HepG2 (cell line): ENCODE measurements around the gene ZNHIT6. TPM values are rescaled to one million over a fixed set of nuclear protein-coding genes. Genes with fewer than 3 reads are reported as not detected.
"Not testable (repeated sequence)": the region's sequence is repeated elsewhere in the genome, so short reads cannot be mapped to it uniquely, and the experiment has no call there.

Experiments used
- ATAC-seq: fragments of 200-7000 bp; cut with Tn5 transposase; 3 replicates; pipeline ENCODE4 v1.9.1; 2020; ENCODE audit warnings: mild to moderate bottlenecking, moderate library complexity
- BruUV-seq: library from RNA; stranded (reverse); fragments of 400-500 nt; replicated peaks from 2 replicates; lab custom pipeline; 2021; lab: Mats Ljungman, UMichigan
- CTCF ChIA-PET: fragments of 300-600 bp; formaldehyde crosslinking; extraction: SDS; loops from one replicate; lab custom pipeline; 2021; ENCODE audit warnings: low total read pairs, inconsistent platforms, low intra/inter-chr PET ratio; lab: Yijun Ruan, JAX
- POLR2A ChIA-PET: fragments of 350-600 bp; sonication (Branson Sonifier 250); formaldehyde crosslinking; loops from one replicate; lab custom pipeline; 2020; ENCODE audit warnings: antibody characterized with exemption, inconsistent platforms; lab: Yijun Ruan, JAX
- DNase-seq: peaks from one replicate; pipeline ENCODE4 v3.0.0-alpha.2; 2015; ENCODE audit warnings: low spot score
- FAIRE-seq: peaks from 3 replicates; lab custom pipeline; 2011; peaks lifted over from hg19 to GRCh38; lab: Jason Lieb, UNC
- H2AFZ ChIP-seq: one replicate; pipeline ENCODE4 v1.6.1; 2011; ENCODE audit warnings: low read length, inconsistent platforms
- H3K27ac ChIP-seq: fragments of 300-600 bp; 3 replicates; pipeline ENCODE4 v1.8.0; 2011; ENCODE audit warnings: mixed run types, mild to moderate bottlenecking, mixed read lengths, low read length, inconsistent platforms; ENCODE audit not compliant: insufficient read depth; ENCODE audit errors: extremely low read length
- H3K27me3 ChIP-seq, 2 experiments: fragments of 200-600 bp in 1 of 2; 2 replicates in 1 of 2; 3 replicates in 1 of 2; pipeline versions ENCODE4 v1.6.0 to v1.8.0; 2011; ENCODE audit warnings: low read length in 2 of 2, mild to moderate bottlenecking in 2 of 2, moderate library complexity in 2 of 2, inconsistent platforms in 1 of 2; ENCODE audit not compliant: insufficient read depth in 2 of 2, control insufficient read depth in 1 of 2
- H3K36me3 ChIP-seq, 2 experiments: fragments of 200-600 bp in 1 of 2; replicated peaks in 1 of 2; 2 replicates in 1 of 2; 3 replicates in 1 of 2; pipeline versions ENCODE4 v1.5.1 to v1.8.0; 2011; ENCODE audit warnings: low read length in 2 of 2, inconsistent platforms in 1 of 2; ENCODE audit not compliant: insufficient read depth in 2 of 2, control insufficient read depth in 1 of 2
- H3K4me1 ChIP-seq: 2 replicates; pipeline ENCODE4 v1.5.1; 2012; ENCODE audit warnings: low read length, inconsistent platforms; ENCODE audit not compliant: insufficient read depth
- H3K4me2 ChIP-seq: 2 replicates; pipeline ENCODE4 v1.6.0; 2011; ENCODE audit warnings: low read depth, low read length, inconsistent platforms
- H3K4me3 ChIP-seq, 3 experiments: fragments of 200-600 bp in 1 of 3; sonication (generic), shearing (Covaris generic) in 1 of 3; replicated peaks in 1 of 3; 2 replicates each; pipeline ENCODE4 v1.5.1; 2011 to 2016; ENCODE audit warnings: low read length in 3 of 3, inconsistent platforms in 2 of 3, low read depth in 2 of 3, mild to moderate bottlenecking in 2 of 3, control low read depth in 1 of 3, mixed read lengths in 1 of 3; ENCODE audit not compliant: insufficient read depth in 1 of 3
- H3K79me2 ChIP-seq: one replicate; pipeline ENCODE4 v1.6.1; 2011; ENCODE audit warnings: low read length, inconsistent platforms; ENCODE audit not compliant: insufficient read depth
- H3K9ac ChIP-seq: 2 replicates; pipeline ENCODE4 v1.6.0; 2011; ENCODE audit warnings: mild to moderate bottlenecking, low read depth, low read length, inconsistent platforms; ENCODE audit not compliant: insufficient read depth
- H3K9me3 ChIP-seq: 2 replicates; pipeline ENCODE4 v1.5.1; 2012; ENCODE audit warnings: mild to moderate bottlenecking, low read length
- H4K20me1 ChIP-seq: 2 replicates; pipeline ENCODE4 v1.6.0; 2011; ENCODE audit warnings: inconsistent platforms, mild to moderate bottlenecking, low read length, moderate library complexity; ENCODE audit not compliant: insufficient read depth
- GATAD1 ChIP-seq: IDR thresholded peaks from 2 replicates; pipeline ENCODE4 v1.6.1; 2016; ENCODE audit warnings: missing genetic modification reagents, missing compliant biosample characterization
- NR2F1 ChIP-seq, 2 experiments: fragments of 450-650 bp in 1 of 2; formaldehyde crosslinking in 1 of 2; IDR thresholded peaks; 2 replicates each; pipeline versions ENCODE4 v1.5.0 to v1.6.1; 2016 to 2020; ENCODE audit warnings: mild to moderate bottlenecking in 1 of 2, missing compliant biosample characterization in 1 of 2, missing genetic modification reagents in 1 of 2, moderate library complexity in 1 of 2
- ZFAT ChIP-seq: sonication (generic); formaldehyde crosslinking; conservative IDR thresholded peaks from 2 replicates; pipeline ENCODE4 v1.8.1; 2023; ENCODE audit warnings: missing genetic modification reagents, inconsistent platforms
- ZNF101 ChIP-seq: sonication (generic); formaldehyde crosslinking; IDR thresholded peaks from 2 replicates; pipeline ENCODE4 v1.4.0; 2020; ENCODE audit warnings: mild to moderate bottlenecking, low read depth, missing genetic modification reagents, borderline replicate concordance
- ZNF501 ChIP-seq: sonication (generic); formaldehyde crosslinking; IDR thresholded peaks from 2 replicates; pipeline ENCODE4 v1.5.1; 2020; ENCODE audit warnings: mild to moderate bottlenecking, moderate library complexity, missing genetic modification reagents
- WGBS: methylation state at CpG from one replicate; pipeline ENCODE4 v1.1.6; 2017; ENCODE audit warnings: low lambda C conversion rate; 5-methylcytosine and 5-hydroxymethylcytosine counted together
- in situ Hi-C: cut with HindIII; loops from 2 replicates; pipeline ENCODE4 v1.10.0; 2017; ENCODE audit warnings: low pct_unique_long_range_greater_than_20kb; ENCODE audit not compliant: extremely low pct_ligation_motif_present
- intact Hi-C: fragments of 100-400 bp; cut with micrococcal nuclease; formaldehyde crosslinking; loops from one replicate; pipeline ENCODE4 v1.10.0; 2022; ENCODE audit not compliant: unreplicated experiment
- polyA plus RNA-seq, 8 experiments: library from polyadenylated mRNA; depleted of rRNA in 3 of 8; stranded (reverse) in 7 of 8; unstranded in 1 of 8; fragments of >200 nt; fragmentation: Illumina TruSeq in 4 of 8; extraction: Trizol in 4 of 8; gene quantifications; 2 replicates each; pipeline versions ENCODE4 v1.2.1 to v1.2.3, GENCODE V29; 2011 to 2016; ENCODE audit warnings: low read depth in 4 of 8, missing spikeins in 1 of 8, mixed read lengths in 1 of 8; ENCODE audit not compliant: insufficient read depth in 1 of 8
- total RNA-seq, 5 experiments: library from RNA; depleted of rRNA; stranded (reverse); fragments of >200 nt; fragmentation: Illumina TruSeq; extraction: Trizol; gene quantifications; 2 replicates each; pipeline ENCODE4 v1.2.3, GENCODE V29; 2016; ENCODE audit warnings: low read depth in 1 of 5
- TF ChIP-seq, protein P1 (sequence below): IDR thresholded peaks from 2 replicates; pipeline ENCODE4 v1.6.1; 2018; ENCODE audit warnings: missing genetic modification reagents, mild to moderate bottlenecking, missing compliant biosample characterization
- TF ChIP-seq, protein P2 (sequence below): sonication (generic); formaldehyde crosslinking; IDR thresholded peaks from 2 replicates; pipeline ENCODE4 v1.5.0; 2020; ENCODE audit warnings: missing genetic modification reagents
- TF ChIP-seq, protein P3 (sequence below): sonication (generic); formaldehyde crosslinking; IDR thresholded peaks from 2 replicates; pipeline ENCODE4 v1.4.0; 2020; ENCODE audit warnings: mild to moderate bottlenecking, missing genetic modification reagents

The ZNHIT6 gene
- total and polyA plus RNA-seq, 2 of the 13 experiments (the other 11 are each of a cell fraction or from before 2014, with no cell fraction given) = 6.0 to 15.2 TPM

DNA sequence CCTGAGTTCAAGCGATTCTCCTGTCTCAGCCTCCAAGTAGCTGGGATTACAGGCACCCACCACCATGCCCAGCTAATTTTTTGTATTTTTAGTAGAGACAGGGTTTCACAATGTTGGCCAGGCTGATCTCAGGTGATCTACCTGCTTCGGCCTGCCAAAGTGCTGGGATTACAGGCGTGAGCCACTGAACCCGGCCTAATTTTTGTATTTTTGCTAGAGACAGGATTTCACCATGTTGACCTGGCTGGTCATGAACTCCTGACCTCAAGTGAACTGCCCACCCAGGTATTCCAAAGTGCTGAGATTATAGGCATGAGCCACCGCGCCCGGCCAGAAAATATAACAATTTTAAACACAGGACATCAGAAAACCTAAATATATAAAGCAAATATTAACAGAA, 68.3 kb downstream of the ZNHIT6 start:
- BruUV-seq, DNase-seq, in situ Hi-C loops, H3K4me2 ChIP-seq, H3K27ac ChIP-seq, POLR2A ChIA-PET, H4K20me1 ChIP-seq, CTCF ChIA-PET, H3K36me3 ChIP-seq, ATAC-seq, H3K79me2 ChIP-seq, FAIRE-seq, H3K9ac ChIP-seq, H3K27me3 ChIP-seq, H2AFZ ChIP-seq, H3K4me3 ChIP-seq: not testable (repeated sequence)
- 98% methylated on average over 7 of the region's 7 CpGs for WGBS
- Histone ChIP-seq H3K4me1 (peaks cover 20% of the 10 kb centered on the region), H3K9me3 (peaks cover 17% of the 10 kb centered on the region)
- intact Hi-C loops = loop anchor here (5.0 kb wide), 1 partner anchor 58 kb away; the partner anchor contains the start of gene CCN1

DNA sequence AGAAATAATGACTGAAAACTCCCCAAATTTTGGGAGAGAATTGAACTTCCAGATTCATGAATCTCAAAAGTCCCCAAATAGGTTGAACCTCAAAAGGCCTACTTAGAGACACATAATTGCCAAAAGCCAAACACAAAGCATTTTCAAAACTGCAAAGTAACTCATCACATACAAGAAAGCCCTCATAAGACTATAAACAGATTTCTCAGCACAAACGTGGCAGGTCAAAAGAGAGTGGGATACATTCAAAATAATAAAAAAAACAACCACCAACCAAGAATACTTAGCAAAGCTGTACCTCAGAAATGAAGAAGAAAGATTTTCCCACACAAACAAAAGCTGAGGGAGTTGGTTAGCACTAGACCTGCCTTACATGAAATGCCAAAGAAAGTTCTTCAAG, 69.8 kb downstream of the ZNHIT6 start:
- H3K9me3 ChIP-seq = peaks cover 17% of the 10 kb centered on the region
- H3K9ac ChIP-seq = no peak overlapping the region
- in situ Hi-C loops = no loop called here
- BruUV-seq = no TSS peak
- no peaks in the 10 kb centered on the region; a peak in 1 of 5 replicates for H3K36me3 ChIP-seq
- WGBS = 75% methylated on average over 1 of the region's 1 CpG
- H3K4me2 ChIP-seq = no peak overlapping the region
- peaks cover 20% of the 10 kb centered on the region for H3K4me1 ChIP-seq
- intact Hi-C loops = no loop called here
- ATAC-seq (no peak), DNase-seq (no peak), FAIRE-seq (no peak)
- H3K4me3 ChIP-seq = no peak overlapping the region
- TF ChIP-seq, protein P1, sequence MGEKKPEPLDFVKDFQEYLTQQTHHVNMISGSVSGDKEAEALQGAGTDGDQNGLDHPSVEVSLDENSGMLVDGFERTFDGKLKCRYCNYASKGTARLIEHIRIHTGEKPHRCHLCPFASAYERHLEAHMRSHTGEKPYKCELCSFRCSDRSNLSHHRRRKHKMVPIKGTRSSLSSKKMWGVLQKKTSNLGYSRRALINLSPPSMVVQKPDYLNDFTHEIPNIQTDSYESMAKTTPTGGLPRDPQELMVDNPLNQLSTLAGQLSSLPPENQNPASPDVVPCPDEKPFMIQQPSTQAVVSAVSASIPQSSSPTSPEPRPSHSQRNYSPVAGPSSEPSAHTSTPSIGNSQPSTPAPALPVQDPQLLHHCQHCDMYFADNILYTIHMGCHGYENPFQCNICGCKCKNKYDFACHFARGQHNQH (CRISPR knock-in tag) = no peak
- no peak for TF ChIP-seq NR2F1 (CRISPR knock-in tag; IDR thresholded peaks at IDR 0.05)
- TF ChIP-seq ZFAT (CRISPR knock-in tag) = no peak
- TF ChIP-seq, protein P2, sequence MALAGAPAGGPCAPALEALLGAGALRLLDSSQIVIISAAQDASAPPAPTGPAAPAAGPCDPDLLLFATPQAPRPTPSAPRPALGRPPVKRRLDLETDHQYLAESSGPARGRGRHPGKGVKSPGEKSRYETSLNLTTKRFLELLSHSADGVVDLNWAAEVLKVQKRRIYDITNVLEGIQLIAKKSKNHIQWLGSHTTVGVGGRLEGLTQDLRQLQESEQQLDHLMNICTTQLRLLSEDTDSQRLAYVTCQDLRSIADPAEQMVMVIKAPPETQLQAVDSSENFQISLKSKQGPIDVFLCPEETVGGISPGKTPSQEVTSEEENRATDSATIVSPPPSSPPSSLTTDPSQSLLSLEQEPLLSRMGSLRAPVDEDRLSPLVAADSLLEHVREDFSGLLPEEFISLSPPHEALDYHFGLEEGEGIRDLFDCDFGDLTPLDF (CRISPR knock-in tag) = no peak
- TF ChIP-seq, protein P3, sequence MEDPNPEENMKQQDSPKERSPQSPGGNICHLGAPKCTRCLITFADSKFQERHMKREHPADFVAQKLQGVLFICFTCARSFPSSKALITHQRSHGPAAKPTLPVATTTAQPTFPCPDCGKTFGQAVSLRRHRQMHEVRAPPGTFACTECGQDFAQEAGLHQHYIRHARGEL = no peak
- TF ChIP-seq ZNF501 (CRISPR knock-in tag) = no peak
- no peak for TF ChIP-seq ZNF101
- TF ChIP-seq GATAD1 = no peak
- H3K27ac ChIP-seq = no peak overlapping the region
- POLR2A ChIA-PET = no interaction called here
- no peaks in the 10 kb centered on the region for H3K27me3 ChIP-seq
- no peaks in the 10 kb centered on the region for H3K79me2 ChIP-seq
- CTCF ChIA-PET = no interaction called here
- H2AFZ ChIP-seq = no peak overlapping the region
- no peaks in the 10 kb centered on the region for H4K20me1 ChIP-seq
